GM12864 (cell line): ENCODE results near the gene MYO7B.
A peak's percentile ranks its signal among the peaks of the same experiment; 100 is the strongest.

ENCODE experiments used
- DNase-seq: peaks from one replicate; pipeline ENCODE4 v3.0.0-alpha.2; 2011; ENCODE audit warnings: low read depth
- H3K4me3 ChIP-seq: 2 replicates; pipeline ENCODE4 v1.5.1; 2011; ENCODE audit warnings: mild to moderate bottlenecking, low read depth, low read length, control low read depth
- CTCF ChIP-seq: IDR thresholded peaks from 2 replicates; pipeline ENCODE4 v1.5.1; 2011; ENCODE audit warnings: low read depth, mild to moderate bottlenecking, moderate library complexity, low read length, control low read depth, inconsistent platforms; ENCODE audit errors: missing control alignments

Gene MYO7B

DNA sequence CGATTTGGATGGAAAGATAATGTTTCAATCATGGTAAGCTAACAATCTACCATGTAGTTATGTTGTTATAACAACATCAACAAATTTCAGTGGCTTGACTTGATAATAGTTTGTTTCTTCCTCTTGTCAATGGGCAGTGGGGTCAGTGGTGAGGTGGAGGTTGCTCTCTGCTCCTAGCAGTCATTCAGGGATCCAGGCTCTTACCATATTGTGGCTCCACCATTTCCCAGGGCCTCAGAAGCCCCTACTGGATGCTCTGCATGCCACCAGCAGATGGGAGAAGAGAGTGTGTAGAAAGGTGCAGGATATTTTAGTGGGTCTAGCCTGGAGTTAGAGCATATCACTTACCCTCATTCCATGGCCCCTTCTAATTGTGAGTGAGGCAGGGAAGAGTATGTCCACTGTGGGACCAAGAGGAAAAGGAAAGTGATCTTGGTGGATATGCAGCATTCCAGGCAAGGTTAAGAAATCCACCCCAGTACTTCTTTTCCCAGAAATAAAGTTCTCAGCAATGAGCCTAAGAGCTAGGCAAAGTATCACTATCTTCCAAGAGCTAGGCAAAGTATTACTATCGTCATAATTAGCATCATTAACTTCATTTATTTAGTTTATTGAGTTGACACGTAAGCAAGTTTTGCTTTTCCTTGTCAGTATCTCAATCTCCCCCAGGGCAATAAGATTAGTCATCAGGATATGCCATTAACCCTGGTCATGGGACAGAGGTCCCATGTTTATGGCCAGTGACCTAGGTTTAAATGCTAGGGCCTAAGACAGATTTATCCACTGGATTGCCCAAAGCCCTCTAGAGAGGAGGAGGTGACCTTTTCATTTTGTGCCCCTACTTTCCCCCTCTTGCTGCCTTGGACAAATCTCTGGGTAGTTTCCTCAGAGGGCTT, 5.0 kb upstream of the MYO7B start:
- no peak for TF ChIP-seq CTCF
- no peak overlapping the region for H3K4me3 ChIP-seq
- DNase-seq: no peak

DNA sequence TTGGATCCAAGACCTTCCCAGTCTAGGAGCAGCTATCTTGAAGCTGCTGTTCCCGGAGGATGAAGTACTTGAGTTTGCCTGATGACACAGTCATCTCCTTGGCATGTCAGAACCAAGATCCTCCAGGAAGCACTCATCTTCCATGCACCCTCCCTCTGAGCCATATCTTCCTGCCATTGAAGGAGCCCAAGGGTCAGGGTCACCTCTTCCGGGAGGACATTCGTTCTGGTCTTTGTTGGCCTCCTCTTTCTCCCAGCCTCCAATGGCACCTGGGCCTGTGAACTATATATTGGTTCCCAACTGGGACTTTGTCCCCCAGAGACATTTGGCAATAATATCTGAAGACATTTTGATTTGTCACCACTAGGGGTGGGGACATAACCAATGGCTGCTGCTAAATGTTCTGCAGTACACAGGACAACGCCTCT, 4.2 kb upstream of the MYO7B start:
- peak; percentile 24 for TF ChIP-seq CTCF
- DNase-seq: no peak
- no peak overlapping the region for H3K4me3 ChIP-seq

- no peak for TF ChIP-seq CTCF
- DNase-seq: no peak
- no peak overlapping the region for H3K4me3 ChIP-seq
Observed at GRCh38 chr2:127532296-127532695, 3.2 kb upstream of the MYO7B start.

DNA sequence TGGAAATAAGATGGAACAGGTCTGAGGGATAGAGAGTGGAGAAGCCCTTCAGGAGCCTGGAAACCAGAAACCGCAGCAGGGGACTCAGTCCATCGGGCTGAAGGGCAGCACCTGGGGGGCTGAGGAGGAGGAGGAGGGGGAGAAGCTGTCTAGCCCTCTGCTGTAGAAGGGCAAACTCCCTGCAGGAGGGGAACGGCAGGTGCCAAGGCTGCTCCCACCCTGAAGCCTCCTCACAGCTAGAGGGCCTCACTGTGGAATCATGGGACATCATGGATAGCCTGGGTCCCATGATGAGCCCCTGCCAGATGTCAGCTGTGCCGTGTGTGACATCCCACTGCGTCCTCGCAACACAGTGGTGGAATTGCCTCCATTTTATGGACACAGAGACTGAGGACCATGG, 435 bp downstream of the MYO7B start:
- no peak for DNase-seq
- no peak overlapping the region for H3K4me3 ChIP-seq
- no peak for TF ChIP-seq CTCF

DNA sequence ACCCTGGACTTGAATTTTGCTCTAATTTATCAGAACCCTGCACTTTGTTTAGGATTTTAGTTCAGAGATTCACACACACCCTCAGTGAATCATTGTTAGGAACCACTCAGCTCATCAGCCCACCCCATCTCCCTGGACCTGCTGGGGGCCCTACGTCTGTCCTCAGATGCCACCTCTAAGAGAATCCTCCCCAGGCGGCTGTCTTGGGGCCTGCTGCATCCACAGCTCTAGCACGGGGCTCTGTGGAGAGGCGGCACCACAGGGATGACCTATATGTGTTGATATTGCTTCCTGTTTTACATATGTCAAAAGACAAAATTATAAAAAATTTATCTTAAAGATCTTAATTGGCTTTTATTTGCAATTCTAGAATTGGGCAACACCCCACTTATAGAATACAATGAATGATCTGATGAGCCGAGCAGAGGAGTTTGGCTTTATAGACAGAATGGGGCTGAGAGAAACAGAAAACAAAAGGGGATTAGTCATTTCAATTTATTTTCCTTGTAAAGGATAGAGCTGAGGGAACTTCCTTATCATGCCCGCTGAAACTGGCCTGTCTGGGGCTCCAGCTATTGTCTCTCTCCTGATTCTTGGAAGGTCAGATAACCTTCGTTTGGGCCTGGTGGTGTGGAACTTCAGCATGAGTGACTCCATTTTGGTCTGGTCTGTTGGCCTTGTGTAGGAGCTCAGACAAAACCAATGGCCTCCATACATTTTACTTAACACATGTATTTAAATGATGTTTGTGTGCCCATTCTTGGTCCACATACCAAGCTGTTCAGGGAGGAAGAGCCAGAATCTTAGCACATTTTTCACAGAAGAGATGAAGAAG, 1.4 kb downstream of the MYO7B start:
- DNase-seq: no peak
- no peak overlapping the region for H3K4me3 ChIP-seq
- TF ChIP-seq CTCF: no peak

DNA sequence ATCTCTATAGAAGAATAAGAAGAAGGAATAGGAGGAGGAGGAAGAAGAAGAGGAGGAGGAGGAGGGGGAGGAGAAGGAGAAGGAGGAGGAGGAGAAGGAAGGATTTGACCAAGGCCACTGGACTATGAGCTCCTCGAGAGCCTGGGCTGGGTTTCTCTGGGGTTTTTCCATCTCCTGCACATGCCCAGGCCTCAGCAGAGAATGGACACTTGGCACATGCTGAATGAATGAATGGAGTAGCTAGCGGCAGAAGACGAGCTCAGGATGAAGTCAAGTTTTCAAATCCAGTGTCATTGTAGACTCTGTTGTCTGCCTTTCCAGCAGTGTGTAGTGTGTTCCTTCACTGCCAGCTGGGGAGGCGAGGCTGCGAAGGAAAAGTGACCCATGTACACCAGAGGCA, 2.2 kb downstream of the MYO7B start:
- no peak for TF ChIP-seq CTCF
- no peak overlapping the region for H3K4me3 ChIP-seq
- DNase-seq: no peak
